Measurements from ENCODE around the gene SHD. TPM values are rescaled to one million over a fixed set of nuclear protein-coding genes. Genes with fewer than 3 reads are reported as not detected.

Gene SHD
- total RNA-seq, 1 donor from 2014 or later: not detected

DNA sequence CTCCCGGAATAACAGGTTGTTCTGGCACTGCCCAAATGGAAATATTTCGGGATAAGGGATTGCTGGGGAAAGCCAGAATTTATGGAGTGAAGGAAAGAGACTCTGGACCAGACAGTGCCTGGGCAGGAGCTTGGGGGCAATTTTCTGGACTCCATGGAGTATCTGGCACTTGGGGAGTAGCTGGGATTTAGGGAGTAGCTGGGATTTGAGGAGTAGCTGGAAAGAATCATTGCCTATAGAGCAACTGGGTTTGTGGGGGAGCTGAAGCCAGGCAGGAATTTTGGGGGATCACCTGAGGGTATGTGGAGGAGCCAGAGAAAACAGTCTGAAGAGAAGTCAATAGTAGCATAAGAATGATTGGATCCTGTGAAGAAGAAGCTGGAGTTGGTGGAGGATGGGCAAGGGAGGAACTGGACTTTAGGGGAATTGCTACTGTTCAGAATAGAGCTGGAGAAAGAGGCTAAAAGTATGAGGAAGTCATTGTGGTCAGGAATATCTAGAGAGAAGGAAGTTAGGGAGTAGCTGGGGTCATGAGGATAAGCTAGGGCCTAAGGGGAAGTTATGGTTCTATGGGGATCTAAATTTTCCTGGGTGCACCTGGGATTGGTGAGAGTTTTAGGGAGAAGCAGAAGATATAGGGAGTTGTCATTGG, 40.1 kb downstream of the SHD start:
- no peak overlapping the region for H3K4me3 ChIP-seq
- DNase-seq: no peak
- no peaks in the 10 kb centered on the region for H3K36me3 ChIP-seq
- TF ChIP-seq CTCF (IDR thresholded peaks at IDR 0.05): no peak
- ATAC-seq: peak; percentile 74
- intact Hi-C loops (cut with DNase I): no loop called here
- H3K27ac ChIP-seq: no peak overlapping the region
- no peaks in the 10 kb centered on the region for H3K9me3 ChIP-seq
- no peaks in the 10 kb centered on the region for H3K27me3 ChIP-seq
- H3K4me1 ChIP-seq: no peaks in the 10 kb centered on the region

GRCh38 chr19:4320419-4320818, 41.4 kb downstream of the SHD start:
- Histone ChIP-seq H3K27ac (no peak overlapping the region), H3K36me3 (no peaks in the 10 kb centered on the region), H3K27me3 (no peaks in the 10 kb centered on the region), H3K9me3 (no peaks in the 10 kb centered on the region), H3K4me3 (no peak overlapping the region), H3K4me1 (no peaks in the 10 kb centered on the region)
- DNase-seq (no peak), ATAC-seq (no peak)
- no peak for TF ChIP-seq CTCF (IDR thresholded peaks at IDR 0.05)
- intact Hi-C loops (cut with DNase I): no loop called here

DNA sequence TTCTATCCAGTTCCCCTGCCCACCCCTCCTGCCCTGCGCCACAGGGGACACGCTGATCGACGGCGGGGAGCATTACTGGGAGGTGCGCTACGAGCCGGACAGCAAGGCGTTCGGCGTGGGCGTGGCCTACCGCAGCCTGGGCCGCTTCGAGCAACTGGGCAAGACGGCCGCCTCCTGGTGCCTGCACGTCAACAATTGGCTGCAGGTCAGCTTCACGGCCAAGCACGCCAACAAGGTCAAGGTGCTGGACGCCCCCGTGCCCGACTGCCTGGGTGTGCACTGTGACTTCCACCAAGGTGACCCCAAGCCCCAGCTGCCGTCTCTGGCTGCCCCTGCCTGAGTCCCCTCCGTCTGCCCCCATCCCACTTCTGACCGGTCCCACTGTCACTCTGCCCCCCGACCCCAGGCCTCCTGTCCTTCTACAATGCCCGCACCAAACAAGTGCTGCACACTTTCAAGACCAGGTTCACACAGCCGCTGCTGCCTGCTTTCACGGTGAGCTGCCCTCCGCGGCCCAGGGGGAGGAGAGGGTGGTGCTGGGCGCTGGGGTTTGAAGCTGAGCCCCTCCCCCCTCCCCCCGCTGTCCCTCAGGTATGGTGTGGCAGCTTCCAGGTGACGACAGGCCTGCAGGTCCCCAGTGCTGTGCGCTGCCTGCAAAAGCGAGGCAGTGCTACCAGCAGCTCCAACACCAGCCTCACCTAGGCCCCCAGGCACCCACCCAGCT, 44.0 kb downstream of the SHD start:
- H3K9me3 ChIP-seq: no peaks in the 10 kb centered on the region
- no peak overlapping the region for H3K4me3 ChIP-seq
- ATAC-seq (no peak), DNase-seq (no peak)
- H3K36me3 ChIP-seq: no peaks in the 10 kb centered on the region
- no peaks in the 10 kb centered on the region for H3K27me3 ChIP-seq
- intact Hi-C loops (cut with DNase I): no loop called here
- no peaks in the 10 kb centered on the region for H3K4me1 ChIP-seq
- H3K27ac ChIP-seq: no peak overlapping the region
- no peak for TF ChIP-seq CTCF (IDR thresholded peaks at IDR 0.05)

- Histone ChIP-seq H3K27me3 (no peaks in the 10 kb centered on the region), H3K36me3 (no peaks in the 10 kb centered on the region), H3K9me3 (no peaks in the 10 kb centered on the region), H3K27ac (no peak overlapping the region), H3K4me1 (no peaks in the 10 kb centered on the region), H3K4me3 (no peak overlapping the region)
- no peak for ATAC-seq
- intact Hi-C loops (cut with DNase I): no loop called here
- no peak for TF ChIP-seq CTCF (IDR thresholded peaks at IDR 0.05)
- no peak for DNase-seq
Observed at GRCh38 chr19:4323692-4324091, 44.6 kb downstream of the SHD start.

DNA sequence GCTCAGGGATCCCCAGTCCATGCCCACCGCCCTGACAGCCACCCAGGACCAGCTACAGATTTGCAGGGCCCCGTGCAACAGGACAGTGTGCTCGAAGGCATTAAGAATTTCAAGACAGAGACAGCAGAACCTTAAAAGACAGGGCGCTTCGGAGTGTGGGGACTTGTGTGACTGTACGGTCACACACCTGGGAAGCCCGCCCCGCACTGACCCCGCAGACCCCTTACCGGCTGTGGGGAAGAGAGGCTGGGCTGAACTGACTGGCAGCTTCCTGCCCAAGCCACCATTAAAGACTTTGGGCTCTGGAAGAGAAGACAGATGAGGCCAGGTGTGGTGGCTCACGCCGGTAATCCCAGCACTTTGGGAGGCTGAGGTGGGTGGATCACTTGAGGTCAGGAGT, 45.2 kb downstream of the SHD start:
- ATAC-seq (no peak), DNase-seq (no peak)
- Histone ChIP-seq H3K36me3 (no peaks in the 10 kb centered on the region), H3K4me1 (no peaks in the 10 kb centered on the region), H3K27ac (no peak overlapping the region), H3K9me3 (no peaks in the 10 kb centered on the region), H3K27me3 (no peaks in the 10 kb centered on the region), H3K4me3 (no peak overlapping the region)
- no peak for TF ChIP-seq CTCF (IDR thresholded peaks at IDR 0.05)
- intact Hi-C loops (cut with DNase I): no loop called here

Data from upper lobe of right lung (tissue), 1 donor.